Osteocyte (in vitro differentiated cells): ENCODE data around the gene ARHGAP35. TPM values are rescaled to one million over a fixed set of nuclear protein-coding genes. Genes with fewer than 3 reads are reported as not detected.

Experiments
- DNase-seq: peaks from one replicate; pipeline ENCODE4 v3.0.0; 2021; ENCODE audit warnings: mixed read lengths; ENCODE audit not compliant: unreplicated experiment; ENCODE audit errors: extremely low spot score
- H3K27ac Mint-ChIP-seq: one replicate; pipeline ENCODE4 v1.8.0; 2021; ENCODE audit warnings: mild to moderate bottlenecking, mixed read lengths; ENCODE audit not compliant: unreplicated experiment
- H3K27me3 Mint-ChIP-seq: one replicate; pipeline ENCODE4 v1.8.0; 2021; ENCODE audit warnings: mixed read lengths; ENCODE audit not compliant: unreplicated experiment
- H3K36me3 Mint-ChIP-seq: one replicate; pipeline ENCODE4 v1.8.0; 2021; ENCODE audit warnings: mixed read lengths; ENCODE audit not compliant: unreplicated experiment
- H3K4me1 Mint-ChIP-seq: one replicate; pipeline ENCODE4 v1.8.0; 2021; ENCODE audit warnings: mixed read lengths; ENCODE audit not compliant: unreplicated experiment
- H3K4me3 Mint-ChIP-seq: one replicate; pipeline ENCODE4 v1.8.0; 2021; ENCODE audit warnings: mild to moderate bottlenecking, moderate library complexity, mixed read lengths; ENCODE audit not compliant: unreplicated experiment
- H3K9me3 Mint-ChIP-seq: one replicate; pipeline ENCODE4 v1.8.0; 2021; ENCODE audit warnings: mixed read lengths; ENCODE audit not compliant: unreplicated experiment
- CTCF ChIP-seq: fragments of 200-600 bp; sonication (generic); IDR thresholded peaks from 2 replicates; pipeline ENCODE4 v1.5.0; 2021; ENCODE audit warnings: antibody characterized with exemption, mild to moderate bottlenecking, moderate library complexity
- total RNA-seq: library from RNA; stranded (reverse); gene quantifications from 2 replicates; pipeline ENCODE4 v1.2.1, GENCODE V29; 2021

ARHGAP35 gene
- total RNA-seq, 1 donor from 2014 or later, result 107 TPM

GRCh38 chr19:46825731-46826055 lies 35.1 kb upstream of the ARHGAP35 start:
- no peaks in the 10 kb centered on the region for H3K27me3 Mint-ChIP-seq
- no peak for TF ChIP-seq CTCF
- no peak for DNase-seq
- H3K27ac Mint-ChIP-seq, result no peak overlapping the region
- H3K4me3 Mint-ChIP-seq, result no peak overlapping the region
- no peaks in the 10 kb centered on the region for H3K9me3 Mint-ChIP-seq
- no peaks in the 10 kb centered on the region for H3K36me3 Mint-ChIP-seq
- peaks cover 23% of the 10 kb centered on the region for H3K4me1 Mint-ChIP-seq

- Mint-ChIP-seq H3K36me3 (no peaks in the 10 kb centered on the region), H3K4me1 (peaks cover 25% of the 10 kb centered on the region), H3K4me3 (no peak overlapping the region), H3K27me3 (no peaks in the 10 kb centered on the region), H3K9me3 (peaks cover 5% of the 10 kb centered on the region), H3K27ac (peak overlapping the region; percentile 82)
- no peak for DNase-seq
- TF ChIP-seq CTCF, result no peak
Measured at GRCh38 chr19:46828484-46828883, 32.3 kb upstream of the ARHGAP35 start.

GRCh38 chr19:46830864-46831263 lies 29.9 kb upstream of the ARHGAP35 start:
- no peaks in the 10 kb centered on the region for H3K36me3 Mint-ChIP-seq
- H3K27me3 Mint-ChIP-seq, result no peaks in the 10 kb centered on the region
- H3K4me3 Mint-ChIP-seq, result no peak overlapping the region
- no peak for DNase-seq
- no peak for TF ChIP-seq CTCF
- peak overlapping the region; percentile 58 for H3K27ac Mint-ChIP-seq
- H3K4me1 Mint-ChIP-seq, result peaks cover 25% of the 10 kb centered on the region
- H3K9me3 Mint-ChIP-seq, result peaks cover 5% of the 10 kb centered on the region

- Mint-ChIP-seq H3K27ac (no peak overlapping the region), H3K9me3 (peaks cover 5% of the 10 kb centered on the region), H3K4me3 (no peak overlapping the region), H3K36me3 (peaks cover 5% of the 10 kb centered on the region), H3K4me1 (peaks cover 16% of the 10 kb centered on the region), H3K27me3 (no peaks in the 10 kb centered on the region)
- TF ChIP-seq CTCF, result no peak
- DNase-seq, result no peak
Measured at GRCh38 chr19:46834121-46834520, 26.7 kb upstream of the ARHGAP35 start.

- no peak overlapping the region for H3K4me3 Mint-ChIP-seq
- DNase-seq, result no peak
- peaks cover 5% of the 10 kb centered on the region for H3K9me3 Mint-ChIP-seq
- peaks cover 7% of the 10 kb centered on the region for H3K36me3 Mint-ChIP-seq
- H3K4me1 Mint-ChIP-seq, result peaks cover 7% of the 10 kb centered on the region
- no peak for TF ChIP-seq CTCF
- H3K27me3 Mint-ChIP-seq, result no peaks in the 10 kb centered on the region
- no peak overlapping the region for H3K27ac Mint-ChIP-seq
Measured at GRCh38 chr19:46834984-46835383, 25.8 kb upstream of the ARHGAP35 start.
